Breast epithelium (tissue), 3 donors: ENCODE measurements around the gene MGAT5B.

Source experiments
- CTCF ChIP-seq, 3 donors: fragments of 450-650 bp; IDR thresholded peaks; one replicate each; pipeline ENCODE4 v1.5.1; 2016 to 2017; ENCODE audit warnings: antibody characterized with exemption in 3 of 3, mild to moderate bottlenecking in 3 of 3, moderate library complexity in 3 of 3
- POLR2A ChIP-seq: fragments of 450-650 bp; IDR thresholded peaks from one replicate; pipeline ENCODE4 v1.6.1; 2016; ENCODE audit warnings: antibody characterized with exemption, mild to moderate bottlenecking, moderate library complexity

GRCh38 chr17:76848670-76849069 lies 19.5 kb upstream of the MGAT5B start:
- TF ChIP-seq POLR2A = no peak
- TF ChIP-seq CTCF (IDR thresholded peaks at IDR 0.05) = no peak
